ENCODE measurements around the gene SHCBP1L. TPM values are rescaled to one million over a fixed set of nuclear protein-coding genes. Genes with fewer than 3 reads are reported as not detected.

Gene SHCBP1L
- total RNA-seq, 4 donors from 2014 or later, result 0.11 TPM; not detected in 3

- intact Hi-C loops (cut with DNase I), result no loop called here
- TF ChIP-seq POLR2AphosphoS5 (IDR thresholded peaks at IDR 0.05), result no peak
- TF ChIP-seq CTCF (IDR thresholded peaks at IDR 0.05), result no peak
- TF ChIP-seq POLR2A (IDR thresholded peaks at IDR 0.05; ENCODE audit: low read depth), result no peak
- TF ChIP-seq EP300 (IDR thresholded peaks at IDR 0.05), result no peak
These were observed 77.1 kb downstream of the SHCBP1L start for GRCh38 chr1:182875889-182876288.

GRCh38 chr1:182872881-182873280 is 80.1 kb downstream of the SHCBP1L start:
- Histone ChIP-seq H3K4me3 (no peak overlapping the region), H3K36me3 (peaks cover 82 to 100% (median 99%) of the 10 kb centered on the region in 4 donors), H3K9me3 (no peaks in the 10 kb centered on the region), H3K27ac (replicated peaks in 1 of 4) (no peak overlapping the region), H3K4me1 (no peaks in the 10 kb centered on the region), H3K27me3 (no peaks in the 10 kb centered on the region)
- intact Hi-C loops (cut with DNase I), result no loop called here
- no peak for DNase-seq (ENCODE audit: extremely low spot score)
- TF ChIP-seq POLR2A (IDR thresholded peaks at IDR 0.05; ENCODE audit: low read depth) (no peak), POLR2AphosphoS5 (IDR thresholded peaks at IDR 0.05) (no peak), CTCF (IDR thresholded peaks at IDR 0.05) (no peak), EP300 (IDR thresholded peaks at IDR 0.05) (no peak)
- 100% methylated on average over 3 of the region's 3 CpGs for WGBS

More at GRCh38 chr1:182875889-182876288, 77.1 kb downstream of the SHCBP1L start:
- H3K9me3 ChIP-seq, result no peaks in the 10 kb centered on the region
- no peak overlapping the region for H3K4me3 ChIP-seq
- 81% methylated on average over 2 of the region's 2 CpGs for WGBS
- no peak overlapping the region for H3K27ac ChIP-seq (replicated peaks in 1 of 4)
- peaks cover 91 to 100% (median 98%) of the 10 kb centered on the region in 4 donors for H3K36me3 ChIP-seq
- no peak for DNase-seq (ENCODE audit: extremely low spot score)
- no peaks in the 10 kb centered on the region for H3K4me1 ChIP-seq
- no peaks in the 10 kb centered on the region for H3K27me3 ChIP-seq

- TF ChIP-seq POLR2AphosphoS5 (IDR thresholded peaks at IDR 0.05) (peak in 1 of 2 donors; percentile 38), EP300 (IDR thresholded peaks at IDR 0.05) (no peak)
- Histone ChIP-seq H3K36me3 (peaks cover 78 to 100% (median 98%) of the 10 kb centered on the region in 4 donors), H3K9me3 (no peaks in the 10 kb centered on the region), H3K27ac (replicated peaks in 1 of 4) (no peak overlapping the region), H3K27me3 (no peaks in the 10 kb centered on the region), H3K4me1 (no peaks in the 10 kb centered on the region), H3K4me3 (no peak overlapping the region)
- no peak for DNase-seq (ENCODE audit: extremely low spot score)
- intact Hi-C loops (cut with DNase I), result no loop called here
- WGBS, result 93% methylated on average over 12 of the region's 12 CpGs
These were observed 83.7 kb downstream of the SHCBP1L start for GRCh38 chr1:182869241-182869666.

GRCh38 chr1:182867861-182868260 is 85.1 kb downstream of the SHCBP1L start:
- intact Hi-C loops (cut with DNase I), result no loop called here
- no peak for TF ChIP-seq POLR2AphosphoS5 (IDR thresholded peaks at IDR 0.05)
- TF ChIP-seq CTCF (IDR thresholded peaks at IDR 0.05), result no peak
- no peaks in the 10 kb centered on the region for H3K27me3 ChIP-seq
- H3K36me3 ChIP-seq, result peaks cover 72 to 100% (median 98%) of the 10 kb centered on the region in 4 donors
- H3K4me1 ChIP-seq, result no peaks in the 10 kb centered on the region
- H3K4me3 ChIP-seq, result no peak overlapping the region
- no peak overlapping the region for H3K27ac ChIP-seq (replicated peaks in 1 of 4)
- no peak for DNase-seq (ENCODE audit: extremely low spot score)
- no peaks in the 10 kb centered on the region for H3K9me3 ChIP-seq

- intact Hi-C loops (cut with DNase I), result no loop called here
- Histone ChIP-seq H3K4me3 (no peak overlapping the region), H3K27ac (replicated peaks in 1 of 4) (no peak overlapping the region), H3K27me3 (no peaks in the 10 kb centered on the region), H3K4me1 (no peaks in the 10 kb centered on the region), H3K9me3 (no peaks in the 10 kb centered on the region), H3K36me3 (peaks cover 73 to 100% (median 97%) of the 10 kb centered on the region in 4 donors)
- no peak for DNase-seq (ENCODE audit: extremely low spot score)
- WGBS, result 92% methylated on average over 5 of the region's 5 CpGs
- TF ChIP-seq POLR2A (IDR thresholded peaks at IDR 0.05; ENCODE audit: low read depth), result no peak
- TF ChIP-seq CTCF (IDR thresholded peaks at IDR 0.05), result no peak
- no peak for TF ChIP-seq EP300 (IDR thresholded peaks at IDR 0.05)
- no peak for TF ChIP-seq POLR2AphosphoS5 (IDR thresholded peaks at IDR 0.05)
These were observed 89.0 kb downstream of the SHCBP1L start for GRCh38 chr1:182863940-182864339.
